IMR-90 (cell line): ENCODE data around the gene SPAG7. TPM values are rescaled to one million over a fixed set of nuclear protein-coding genes. Genes with fewer than 3 reads are reported as not detected.

Experiments
- ATAC-seq: fragments of 200-7000 bp; cut with Tn5 transposase; 2 replicates; pipeline ENCODE4 v1.9.1; 2020; ENCODE audit warnings: low read depth, mild to moderate bottlenecking, moderate library complexity
- BruUV-seq: library from RNA; stranded (reverse); fragments of 400-500 nt; replicated peaks from 2 replicates; lab custom pipeline; 2021; lab: Mats Ljungman, UMichigan
- CTCF ChIA-PET: fragments of 300-600 bp; formaldehyde crosslinking; extraction: SDS; loops from one replicate; lab custom pipeline; 2021; ENCODE audit warnings: antibody characterized with exemption; lab: Yijun Ruan, JAX
- POLR2A ChIA-PET: fragments of 300-600 bp; sonication (Branson Sonifier 250); formaldehyde crosslinking; loops from one replicate; lab custom pipeline; 2022; ENCODE audit warnings: antibody characterized with exemption; ENCODE audit not compliant: unreplicated experiment; lab: Charles Lee
- DNase-seq: peaks from one replicate; pipeline ENCODE4 v3.0.0; 2013
- H2AFZ ChIP-seq: replicated peaks from 2 replicates; pipeline ENCODE3; 2013; ENCODE audit warnings: low read length, mild to moderate bottlenecking; ENCODE audit not compliant: poor library complexity
- H2AK5ac ChIP-seq: 2 replicates; pipeline ENCODE4 v1.6.1; 2013; ENCODE audit warnings: low read depth, low read length, inconsistent platforms
- H2AK9ac ChIP-seq: replicated peaks from 2 replicates; pipeline ENCODE3; 2013; ENCODE audit warnings: mild to moderate bottlenecking, low read depth, low read length, moderate library complexity; ENCODE audit not compliant: poor library complexity
- H2BK120ac ChIP-seq: 2 replicates; pipeline ENCODE4 v1.6.1; 2013; ENCODE audit warnings: low read depth, low read length, inconsistent platforms
- H2BK15ac ChIP-seq: 3 replicates; pipeline ENCODE4 v1.6.1; 2013; ENCODE audit warnings: low read depth, low read length, inconsistent platforms
- H2BK20ac ChIP-seq: 2 replicates; pipeline ENCODE4 v1.6.1; 2013; ENCODE audit warnings: low read depth, mild to moderate bottlenecking, inconsistent platforms, low read length, moderate library complexity
- H2BK5ac ChIP-seq: 2 replicates; pipeline ENCODE4 v1.6.1; 2013; ENCODE audit warnings: mild to moderate bottlenecking, low read depth, low read length, inconsistent platforms; ENCODE audit not compliant: poor library complexity, severe bottlenecking
- H3K14ac ChIP-seq: replicated peaks from 2 replicates; pipeline ENCODE4 v1.6.1; 2013; ENCODE audit warnings: low read depth, low read length, inconsistent platforms
- H3K18ac ChIP-seq: 2 replicates; pipeline ENCODE4 v1.6.1; 2013; ENCODE audit warnings: low read depth, low read length, control low read depth
- H3K23ac ChIP-seq: 2 replicates; pipeline ENCODE4 v1.6.1; 2013; ENCODE audit warnings: low read depth, low read length, inconsistent platforms
- H3K27ac ChIP-seq: 2 replicates; pipeline ENCODE4 v1.5.1; 2013; ENCODE audit warnings: mild to moderate bottlenecking, control low read depth, low read length; ENCODE audit not compliant: insufficient read depth
- H3K27me3 ChIP-seq: 2 replicates; pipeline ENCODE4 v1.6.1; 2013; ENCODE audit warnings: low read length; ENCODE audit not compliant: control insufficient read depth, insufficient read depth
- H3K36me3 ChIP-seq: 2 replicates; pipeline ENCODE4 v1.6.1; 2013; ENCODE audit warnings: low read length, mixed read lengths; ENCODE audit not compliant: control insufficient read depth, insufficient read depth
- H3K4ac ChIP-seq: 2 replicates; pipeline ENCODE4 v1.6.1; 2013; ENCODE audit warnings: low read depth, low read length, inconsistent platforms
- H3K4me1 ChIP-seq: 2 replicates; pipeline ENCODE4 v1.6.1; 2013; ENCODE audit warnings: low read length, mixed read lengths; ENCODE audit not compliant: control insufficient read depth, insufficient read depth
- H3K4me2 ChIP-seq: 2 replicates; pipeline ENCODE4 v1.6.1; 2013; ENCODE audit warnings: low read depth, mild to moderate bottlenecking, control low read depth, low read length, moderate library complexity
- H3K4me3 ChIP-seq: 2 replicates; pipeline ENCODE4 v1.5.1; 2013; ENCODE audit warnings: low read depth, mild to moderate bottlenecking, control low read depth, low read length, moderate library complexity; ENCODE audit not compliant: insufficient read depth
- H3K56ac ChIP-seq: 2 replicates; pipeline ENCODE4 v1.6.1; 2013; ENCODE audit warnings: low read length, inconsistent platforms; ENCODE audit not compliant: insufficient read depth; ENCODE audit errors: extremely low read depth
- H3K79me1 ChIP-seq, 2 experiments: 2 replicates each; pipeline ENCODE4 v1.6.1; 2013; ENCODE audit warnings: low read length in 2 of 2, inconsistent platforms in 1 of 2, low read depth in 1 of 2
- H3K9ac ChIP-seq: 2 replicates; pipeline ENCODE4 v1.6.1; 2013; ENCODE audit warnings: low read depth, low read length, control low read depth
- H3K9me1 ChIP-seq: 2 replicates; pipeline ENCODE4 v1.6.1; 2013; ENCODE audit warnings: low read length, inconsistent platforms; ENCODE audit not compliant: insufficient read depth
- H3K9me3 ChIP-seq: 2 replicates; pipeline ENCODE4 v1.6.1; 2013; ENCODE audit warnings: low read length; ENCODE audit not compliant: control insufficient read depth, insufficient read depth
- H4K20me1 ChIP-seq: 2 replicates; pipeline ENCODE4 v1.6.1; 2013; ENCODE audit warnings: low read length, inconsistent platforms; ENCODE audit not compliant: insufficient read depth
- H4K5ac ChIP-seq: 2 replicates; pipeline ENCODE4 v1.6.1; 2013; ENCODE audit warnings: mild to moderate bottlenecking, low read depth, low read length, control low read depth
- H4K8ac ChIP-seq, 2 experiments: 2 replicates each; pipeline ENCODE4 v1.6.1; 2013; ENCODE audit warnings: low read depth in 2 of 2, low read length in 2 of 2, control low read depth in 1 of 2, inconsistent platforms in 1 of 2
- H4K91ac ChIP-seq: 2 replicates; pipeline ENCODE4 v1.6.1; 2013; ENCODE audit warnings: low read depth, low read length, inconsistent platforms; ENCODE audit not compliant: insufficient read depth
- BHLHE40 ChIP-seq: fragments of 150-350 bp; IDR thresholded peaks from 2 replicates; pipeline ENCODE4 v1.6.1; 2016; ENCODE audit warnings: mild to moderate bottlenecking, low read depth, low read length
- CHD1 ChIP-seq: IDR thresholded peaks from 2 replicates; pipeline ENCODE4 v1.6.1; 2012; ENCODE audit warnings: low read depth, low read length, improper control_type of control experiment
- NFE2L2 ChIP-seq: fragments of 150-350 bp; IDR thresholded peaks from 2 replicates; pipeline ENCODE4 v1.6.1; 2016; ENCODE audit warnings: low read depth, mild to moderate bottlenecking, low read length
- POLR2A ChIP-seq: IDR thresholded peaks from 2 replicates; pipeline ENCODE4 v1.6.1; 2012; ENCODE audit warnings: mild to moderate bottlenecking, low read depth, low read length
- RAD21 ChIP-seq: IDR thresholded peaks from 2 replicates; pipeline ENCODE4 v1.6.1; 2012; ENCODE audit warnings: low read length, improper control_type of control experiment
- RCOR1 ChIP-seq: IDR thresholded peaks from 2 replicates; pipeline ENCODE4 v1.6.1; 2012; ENCODE audit warnings: mild to moderate bottlenecking, low read length, improper control_type of control experiment; ENCODE audit not compliant: insufficient replicate concordance
- RFX5 ChIP-seq: IDR thresholded peaks from 2 replicates; pipeline ENCODE4 v1.8.0; 2012; ENCODE audit warnings: low read depth, mild to moderate bottlenecking, low read length, moderate library complexity
- SMC3 ChIP-seq: fragments of 150-350 bp; IDR thresholded peaks from 2 replicates; pipeline ENCODE4 v1.6.1; 2016; ENCODE audit warnings: low read depth, mild to moderate bottlenecking, antibody characterized with exemption, low read length, moderate library complexity
- WGBS, 2 experiments: methylation state at CpG; one replicate each; pipeline versions ENCODE4 v1.1.5 to v1.1.7; 2013; ENCODE audit warnings: missing lambda C conversion rate in 2 of 2; ENCODE audit not compliant: insufficient read length in 1 of 2; ENCODE audit errors: extremely low coverage in 2 of 2; 5-methylcytosine and 5-hydroxymethylcytosine counted together
- dilution Hi-C: fragments of 300-500 bp; cut with HindIII; formaldehyde crosslinking; loops from one replicate; pipeline ENCODE4 v1.14.3; 2018; ENCODE audit warnings: low sequenced_read_pairs; ENCODE audit not compliant: unreplicated experiment
- in situ Hi-C: fragments of 300-500 bp; cut with MboI; formaldehyde crosslinking; loops from 3 replicates; pipeline ENCODE4 v1.14.3; 2019; ENCODE audit warnings: low sequenced_read_pairs, inconsistent platforms, mixed read lengths
- intact Hi-C: fragments of 100-400 bp; cut with micrococcal nuclease; formaldehyde crosslinking; loops from 2 replicates; pipeline ENCODE4 v1.10.0; 2022
- polyA plus RNA-seq, 3 experiments: library from polyadenylated mRNA; depleted of rRNA; stranded (reverse); fragments of >200 nt; gene quantifications; 2 replicates each; pipeline ENCODE4 v1.2.3, GENCODE V29; 2012; ENCODE audit warnings: low replicate concordance in 1 of 3
- total RNA-seq: library from RNA; depleted of rRNA; stranded (reverse); fragments of >200 nt; gene quantifications from 2 replicates; pipeline ENCODE4 v1.2.3, GENCODE V29; 2012
- TF ChIP-seq, protein P1 (sequence below): fragments of 150-350 bp; IDR thresholded peaks from 2 replicates; pipeline ENCODE4 v1.6.1; 2017; ENCODE audit warnings: mild to moderate bottlenecking, antibody characterized with exemption, low read length, low read depth
- TF ChIP-seq, protein P2 (sequence below): conservative IDR thresholded peaks from 2 replicates; pipeline ENCODE4 v1.5.1; 2012; ENCODE audit warnings: mild to moderate bottlenecking, low read depth, low read length, improper control_type of control experiment

The SPAG7 gene
- total and polyA plus RNA-seq, 2 of the 4 experiments (the other 2 are of a cell fraction), result 50.2 to 108 TPM

DNA sequence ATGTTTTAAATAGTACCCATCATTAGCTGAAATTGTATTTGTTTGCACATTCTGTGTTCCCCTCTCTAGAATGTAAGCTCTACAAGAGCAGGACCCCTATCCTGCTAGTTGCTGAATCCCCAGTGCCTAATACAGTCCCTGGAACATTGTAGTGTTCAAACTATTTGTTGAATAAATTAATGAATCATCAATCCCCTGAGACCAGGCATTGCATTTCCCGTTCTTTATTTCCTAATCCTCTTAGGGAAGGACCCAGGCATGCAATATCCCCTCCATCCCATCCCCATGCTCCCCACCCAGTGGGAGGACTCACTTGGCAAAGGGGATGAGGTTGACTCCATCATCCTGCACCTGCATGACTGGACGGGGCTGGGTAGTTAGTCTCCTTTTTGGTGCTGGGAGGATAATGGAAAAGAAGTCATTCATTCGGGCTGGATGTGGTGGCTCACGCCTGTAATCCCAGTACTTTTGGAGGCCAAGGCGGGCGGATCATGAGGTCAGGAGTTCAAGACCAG, 26.5 kb upstream of the SPAG7 start:
- no peak overlapping the region for H3K4me3 ChIP-seq
- ATAC-seq (no peak), DNase-seq (no peak)
- no peaks in the 10 kb centered on the region for H3K36me3 ChIP-seq
- peaks cover 6% of the 10 kb centered on the region for H3K4me1 ChIP-seq
- H3K23ac ChIP-seq, result no peak overlapping the region
- no peak overlapping the region for H2BK20ac ChIP-seq
- no peak overlapping the region for H3K18ac ChIP-seq
- H3K14ac ChIP-seq, result no peak overlapping the region
- H2AK9ac ChIP-seq, result no peak overlapping the region
- H2BK5ac ChIP-seq, result no peak overlapping the region
- no peak overlapping the region for H3K4ac ChIP-seq
- no TSS peak for BruUV-seq
- no peaks in the 10 kb centered on the region for H3K27me3 ChIP-seq
- dilution Hi-C loops (no loop called here), intact Hi-C loops (no loop called here), in situ Hi-C loops (no loop called here)
- H4K8ac ChIP-seq, result no peak overlapping the region
- H4K20me1 ChIP-seq, result peaks cover 2% of the 10 kb centered on the region; the same call in 1 of the 2 replicates
- H3K56ac ChIP-seq, result no peak overlapping the region
- WGBS, 2 experiments, result no CpG with 5 or more reads among the region's 6 CpGs
- H3K79me1 ChIP-seq, result peaks cover 5 to 25% of the 10 kb centered on the region in 2 experiments; a peak in 3 of 4 replicates
- no peak overlapping the region for H2AK5ac ChIP-seq
- TF ChIP-seq CHD1, result no peak
- TF ChIP-seq, protein P1, sequence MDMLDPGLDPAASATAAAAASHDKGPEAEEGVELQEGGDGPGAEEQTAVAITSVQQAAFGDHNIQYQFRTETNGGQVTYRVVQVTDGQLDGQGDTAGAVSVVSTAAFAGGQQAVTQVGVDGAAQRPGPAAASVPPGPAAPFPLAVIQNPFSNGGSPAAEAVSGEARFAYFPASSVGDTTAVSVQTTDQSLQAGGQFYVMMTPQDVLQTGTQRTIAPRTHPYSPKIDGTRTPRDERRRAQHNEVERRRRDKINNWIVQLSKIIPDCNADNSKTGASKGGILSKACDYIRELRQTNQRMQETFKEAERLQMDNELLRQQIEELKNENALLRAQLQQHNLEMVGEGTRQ, result no peak
- TF ChIP-seq POLR2A, result no peak
- TF ChIP-seq RFX5, result no peak
- TF ChIP-seq BHLHE40, result no peak
- no peak for TF ChIP-seq RCOR1
- TF ChIP-seq NFE2L2, result no peak
- TF ChIP-seq, protein P2, sequence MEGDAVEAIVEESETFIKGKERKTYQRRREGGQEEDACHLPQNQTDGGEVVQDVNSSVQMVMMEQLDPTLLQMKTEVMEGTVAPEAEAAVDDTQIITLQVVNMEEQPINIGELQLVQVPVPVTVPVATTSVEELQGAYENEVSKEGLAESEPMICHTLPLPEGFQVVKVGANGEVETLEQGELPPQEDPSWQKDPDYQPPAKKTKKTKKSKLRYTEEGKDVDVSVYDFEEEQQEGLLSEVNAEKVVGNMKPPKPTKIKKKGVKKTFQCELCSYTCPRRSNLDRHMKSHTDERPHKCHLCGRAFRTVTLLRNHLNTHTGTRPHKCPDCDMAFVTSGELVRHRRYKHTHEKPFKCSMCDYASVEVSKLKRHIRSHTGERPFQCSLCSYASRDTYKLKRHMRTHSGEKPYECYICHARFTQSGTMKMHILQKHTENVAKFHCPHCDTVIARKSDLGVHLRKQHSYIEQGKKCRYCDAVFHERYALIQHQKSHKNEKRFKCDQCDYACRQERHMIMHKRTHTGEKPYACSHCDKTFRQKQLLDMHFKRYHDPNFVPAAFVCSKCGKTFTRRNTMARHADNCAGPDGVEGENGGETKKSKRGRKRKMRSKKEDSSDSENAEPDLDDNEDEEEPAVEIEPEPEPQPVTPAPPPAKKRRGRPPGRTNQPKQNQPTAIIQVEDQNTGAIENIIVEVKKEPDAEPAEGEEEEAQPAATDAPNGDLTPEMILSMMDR, result no peak
- no peak for TF ChIP-seq SMC3
- TF ChIP-seq RAD21, result no peak
- POLR2A ChIA-PET, result interaction anchor here (0.6 kb wide), 1 partner anchor 29 kb away, joined by 3 read pairs; no protein-coding TSS in a partner anchor
- H2BK120ac ChIP-seq, result no peak overlapping the region
- no peak overlapping the region for H2BK15ac ChIP-seq
- CTCF ChIA-PET, result no interaction called here
- no peak overlapping the region for H3K27ac ChIP-seq
- no peak overlapping the region for H2AFZ ChIP-seq
- no peak overlapping the region for H3K9ac ChIP-seq
- H4K5ac ChIP-seq, result no peak overlapping the region
- no peaks in the 10 kb centered on the region for H3K9me3 ChIP-seq
- H3K9me1 ChIP-seq, result peaks cover 9% of the 10 kb centered on the region
- H3K4me2 ChIP-seq, result no peak overlapping the region
- no peak overlapping the region for H4K91ac ChIP-seq
